ENCODE data around the gene ARMH4.
"Not testable (repeated sequence)": the region's sequence is repeated elsewhere in the genome, so short reads cannot be mapped to it uniquely, and the experiment has no call there.

ARMH4 gene

GRCh38 chr14:58133739-58134138 lies 18.3 kb downstream of the ARMH4 start:
- H3K4me3 ChIP-seq (ENCODE audit: low read depth, low read length), result no peak overlapping the region
- in situ Hi-C loops (cut with HindIII; ENCODE audit: low sequenced_read_pairs), result no loop called here
- TF ChIP-seq, protein P1, sequence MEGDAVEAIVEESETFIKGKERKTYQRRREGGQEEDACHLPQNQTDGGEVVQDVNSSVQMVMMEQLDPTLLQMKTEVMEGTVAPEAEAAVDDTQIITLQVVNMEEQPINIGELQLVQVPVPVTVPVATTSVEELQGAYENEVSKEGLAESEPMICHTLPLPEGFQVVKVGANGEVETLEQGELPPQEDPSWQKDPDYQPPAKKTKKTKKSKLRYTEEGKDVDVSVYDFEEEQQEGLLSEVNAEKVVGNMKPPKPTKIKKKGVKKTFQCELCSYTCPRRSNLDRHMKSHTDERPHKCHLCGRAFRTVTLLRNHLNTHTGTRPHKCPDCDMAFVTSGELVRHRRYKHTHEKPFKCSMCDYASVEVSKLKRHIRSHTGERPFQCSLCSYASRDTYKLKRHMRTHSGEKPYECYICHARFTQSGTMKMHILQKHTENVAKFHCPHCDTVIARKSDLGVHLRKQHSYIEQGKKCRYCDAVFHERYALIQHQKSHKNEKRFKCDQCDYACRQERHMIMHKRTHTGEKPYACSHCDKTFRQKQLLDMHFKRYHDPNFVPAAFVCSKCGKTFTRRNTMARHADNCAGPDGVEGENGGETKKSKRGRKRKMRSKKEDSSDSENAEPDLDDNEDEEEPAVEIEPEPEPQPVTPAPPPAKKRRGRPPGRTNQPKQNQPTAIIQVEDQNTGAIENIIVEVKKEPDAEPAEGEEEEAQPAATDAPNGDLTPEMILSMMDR (IDR thresholded peaks at IDR 0.05; ENCODE audit: low read depth, low read length, missing control alignments), result no peak
- DNase-seq (ENCODE audit: low read depth), result no peak

DNA sequence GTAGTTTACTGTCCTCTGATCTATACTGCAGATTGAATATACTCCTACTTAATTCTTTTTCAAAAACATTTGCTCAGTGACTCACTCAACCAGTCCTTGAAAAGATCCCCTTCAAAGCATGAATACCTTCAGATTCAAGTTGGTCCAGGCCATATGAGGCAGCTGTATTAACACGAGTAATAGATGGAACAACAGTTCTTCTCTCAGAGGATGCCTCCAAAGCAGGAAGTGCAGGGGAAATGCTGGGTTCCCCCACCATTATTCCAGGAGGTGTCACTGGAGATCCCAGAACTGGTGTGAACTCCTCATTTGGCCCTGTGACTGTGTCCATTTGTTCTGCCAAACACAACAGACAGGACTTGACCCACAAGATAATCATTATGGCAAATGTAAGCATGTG lies 20.6 kb downstream of the ARMH4 start:
- in situ Hi-C loops (cut with HindIII; ENCODE audit: low sequenced_read_pairs), result no loop called here
- TF ChIP-seq, protein P1 (IDR thresholded peaks at IDR 0.05; ENCODE audit: low read depth, low read length, missing control alignments), result no peak
- no peak for DNase-seq (ENCODE audit: low read depth)
- H3K4me3 ChIP-seq (ENCODE audit: low read depth, low read length), result no peak overlapping the region

DNA sequence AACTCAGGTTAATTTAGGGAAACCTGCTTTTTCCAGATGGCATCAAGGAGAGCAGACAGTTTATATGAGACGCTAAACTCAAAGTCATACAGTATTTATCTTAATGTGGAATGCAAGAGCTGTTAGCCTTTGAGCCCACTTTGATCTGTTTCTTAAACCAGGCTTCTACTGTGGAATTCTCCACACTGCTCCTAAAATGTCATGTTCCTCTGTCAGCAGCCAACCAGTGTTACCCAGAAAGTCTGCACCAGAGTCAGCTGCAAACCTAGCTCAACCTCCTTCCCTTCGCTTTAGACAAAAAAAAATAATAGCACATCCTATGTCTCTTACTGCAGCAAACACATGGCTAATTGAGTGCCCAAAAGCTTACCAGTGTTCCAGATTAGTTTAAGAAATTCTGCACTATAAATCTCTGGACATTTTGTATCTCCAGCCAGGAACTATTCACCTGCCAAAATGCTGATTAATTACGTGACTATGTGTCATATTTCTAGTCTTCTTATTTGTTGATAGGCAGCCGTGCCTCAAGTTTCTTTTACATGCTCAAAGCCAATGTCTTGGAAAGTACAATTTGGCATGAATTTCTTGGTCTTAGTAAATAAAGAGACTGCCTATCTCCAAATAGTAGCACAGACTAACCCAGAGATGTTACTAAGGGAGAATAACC lies 21.8 kb downstream of the ARMH4 start:
- TF ChIP-seq, protein P1 (IDR thresholded peaks at IDR 0.05; ENCODE audit: low read depth, low read length, missing control alignments), result no peak
- in situ Hi-C loops (cut with HindIII; ENCODE audit: low sequenced_read_pairs), result no loop called here
- H3K4me3 ChIP-seq (ENCODE audit: low read depth, low read length), result no peak overlapping the region
- DNase-seq (ENCODE audit: low read depth), result no peak

DNA sequence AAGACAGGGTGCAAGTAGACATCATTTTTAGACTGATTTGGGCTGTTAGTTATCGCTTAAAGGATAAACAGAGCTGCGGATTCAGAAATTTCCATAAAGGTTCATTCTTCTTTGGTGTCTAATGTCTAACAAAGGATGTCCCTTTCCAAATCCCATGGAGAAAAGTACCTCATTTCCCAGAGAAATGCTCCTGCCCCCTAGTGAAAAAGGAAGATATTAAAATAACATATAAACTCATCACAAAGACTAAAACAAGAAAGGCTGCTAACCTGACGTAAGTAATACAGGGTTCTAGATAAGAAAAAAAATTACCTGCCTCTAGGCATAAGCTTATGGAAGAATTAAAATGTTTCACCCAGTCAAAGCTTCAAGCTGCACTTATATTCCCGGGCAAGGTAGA lies 22.8 kb downstream of the ARMH4 start:
- in situ Hi-C loops (cut with HindIII; ENCODE audit: low sequenced_read_pairs), result no loop called here
- no peak overlapping the region for H3K4me3 ChIP-seq (ENCODE audit: low read depth, low read length)
- no peak for DNase-seq (ENCODE audit: low read depth)
- TF ChIP-seq, protein P1 (IDR thresholded peaks at IDR 0.05; ENCODE audit: low read depth, low read length, missing control alignments), result no peak

GRCh38 chr14:58128416-58128815 lies 23.6 kb downstream of the ARMH4 start:
- no peak for DNase-seq (ENCODE audit: low read depth)
- in situ Hi-C loops (cut with HindIII; ENCODE audit: low sequenced_read_pairs), result no loop called here
- no peak overlapping the region for H3K4me3 ChIP-seq (ENCODE audit: low read depth, low read length)
- TF ChIP-seq, protein P1 (IDR thresholded peaks at IDR 0.05; ENCODE audit: low read depth, low read length, missing control alignments), result no peak

DNA sequence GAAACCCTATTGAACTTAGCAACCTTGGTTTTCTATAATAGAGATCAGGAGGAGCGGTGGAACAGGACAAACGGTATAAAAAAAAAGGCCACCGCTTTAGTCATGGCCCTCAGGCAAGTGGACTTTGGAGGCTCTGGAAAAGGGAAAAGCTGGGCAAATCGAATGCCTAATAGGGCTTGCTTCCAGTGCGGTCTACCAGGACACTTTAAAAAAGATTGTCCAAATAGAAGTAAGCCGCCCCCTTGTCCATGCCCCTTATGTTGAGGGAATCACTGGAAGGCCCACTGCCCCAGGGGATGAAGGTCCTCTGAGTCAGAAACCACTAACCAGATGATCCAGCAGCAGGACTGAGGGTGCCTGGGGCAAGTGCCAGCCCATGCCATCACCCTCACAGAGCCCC lies 29.5 kb downstream of the ARMH4 start:
- DNase-seq (ENCODE audit: low read depth); H3K4me3 ChIP-seq (ENCODE audit: low read depth, low read length); in situ Hi-C loops (cut with HindIII; ENCODE audit: low sequenced_read_pairs): not testable (repeated sequence)

DNA sequence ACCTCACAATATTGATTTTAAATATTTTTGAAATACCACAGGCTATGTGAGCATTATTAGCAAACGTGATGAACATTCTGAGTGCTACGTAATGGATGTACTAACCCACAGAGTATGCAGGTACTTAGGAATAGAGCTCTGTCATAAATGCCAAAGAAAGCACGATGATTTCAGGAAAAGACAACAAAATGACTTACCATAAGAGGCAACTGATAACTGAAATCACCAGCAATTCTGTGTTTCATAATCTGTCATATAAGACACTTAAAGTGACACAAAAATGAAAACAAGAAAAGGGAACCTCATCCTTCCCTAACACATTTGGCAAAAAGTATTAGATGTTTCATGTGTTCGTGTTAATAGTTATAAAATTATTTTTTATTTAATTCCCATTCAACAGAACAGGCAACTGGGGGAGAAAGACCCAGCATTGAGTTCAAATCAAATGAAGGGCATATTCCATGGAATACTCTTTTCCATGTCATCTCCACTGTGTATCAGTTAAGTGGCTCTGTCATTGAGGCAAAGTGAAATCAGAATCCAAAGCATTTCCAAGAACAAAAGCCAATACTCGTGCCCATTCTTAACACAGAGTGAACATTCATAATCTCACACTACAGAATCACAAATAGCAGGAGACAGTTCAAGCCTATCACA lies 30.4 kb downstream of the ARMH4 start:
- H3K4me3 ChIP-seq (ENCODE audit: low read depth, low read length), result no peak overlapping the region
- DNase-seq (ENCODE audit: low read depth), result no peak
- in situ Hi-C loops (cut with HindIII; ENCODE audit: low sequenced_read_pairs), result no loop called here
- TF ChIP-seq, protein P1 (IDR thresholded peaks at IDR 0.05; ENCODE audit: low read depth, low read length, missing control alignments), result no peak

Measured in astrocyte of the cerebellum (primary cell).